HEK293 (cell line): ENCODE results near the gene HHLA2.

Source experiments
- CTCF ChIP-seq: fragments of 450-650 bp; formaldehyde crosslinking; IDR thresholded peaks from 2 replicates; pipeline ENCODE4 v1.5.1; 2016; ENCODE audit warnings: missing biosample characterization, missing genetic modification characterization
- KLF8 ChIP-seq: fragments of 450-650 bp; formaldehyde crosslinking; IDR thresholded peaks from 2 replicates; pipeline ENCODE4 v1.5.1; 2016; ENCODE audit warnings: missing biosample characterization, missing genetic modification characterization
- PATZ1 ChIP-seq: fragments of 450-650 bp; formaldehyde crosslinking; IDR thresholded peaks from 2 replicates; pipeline ENCODE4 v1.5.1; 2016; ENCODE audit warnings: missing biosample characterization, missing genetic modification characterization
- REST ChIP-seq: fragments of 450-650 bp; formaldehyde crosslinking; IDR thresholded peaks from 2 replicates; pipeline ENCODE4 v1.5.1; 2016; ENCODE audit warnings: missing biosample characterization, missing genetic modification characterization
- SP3 ChIP-seq: fragments of 450-650 bp; formaldehyde crosslinking; IDR thresholded peaks from 2 replicates; pipeline ENCODE4 v1.5.1; 2016; ENCODE audit warnings: missing biosample characterization, missing genetic modification characterization
- YY1 ChIP-seq: fragments of 450-650 bp; formaldehyde crosslinking; IDR thresholded peaks from 2 replicates; pipeline ENCODE4 v1.5.1; 2018; ENCODE audit warnings: missing biosample characterization, missing genetic modification characterization
- YY2 ChIP-seq: fragments of 450-650 bp; formaldehyde crosslinking; IDR thresholded peaks from 2 replicates; pipeline ENCODE4 v1.5.1; 2016; ENCODE audit warnings: missing biosample characterization, missing genetic modification characterization
- ZNF114 ChIP-seq: fragments of 450-650 bp; formaldehyde crosslinking; IDR thresholded peaks from 2 replicates; pipeline ENCODE4 v1.5.0; 2017; ENCODE audit warnings: missing biosample characterization, missing genetic modification characterization
- ZNF416 ChIP-seq: fragments of 450-650 bp; formaldehyde crosslinking; IDR thresholded peaks from 2 replicates; pipeline ENCODE4 v1.5.1; 2016; ENCODE audit warnings: missing biosample characterization, missing genetic modification characterization
- ZNF426 ChIP-seq: fragments of 450-650 bp; formaldehyde crosslinking; IDR thresholded peaks from 2 replicates; pipeline ENCODE4 v1.5.1; 2017; ENCODE audit warnings: missing biosample characterization, missing genetic modification characterization, mild to moderate bottlenecking, inconsistent platforms, moderate library complexity
- ZNF621 ChIP-seq: fragments of 450-650 bp; formaldehyde crosslinking; IDR thresholded peaks from 2 replicates; pipeline ENCODE4 v1.5.1; 2017; ENCODE audit warnings: missing biosample characterization, missing genetic modification characterization
- ZNF639 ChIP-seq: fragments of 450-650 bp; formaldehyde crosslinking; IDR thresholded peaks from 2 replicates; pipeline ENCODE4 v1.5.1; 2016; ENCODE audit warnings: missing biosample characterization, missing genetic modification characterization
- ZNF664 ChIP-seq: fragments of 450-650 bp; formaldehyde crosslinking; IDR thresholded peaks from 2 replicates; pipeline ENCODE4 v1.5.1; 2016; ENCODE audit warnings: missing biosample characterization, missing genetic modification characterization

GRCh38 chr3:108329508-108329907 is 33.2 kb downstream of the HHLA2 start:
- TF ChIP-seq ZNF426: no peak
- no peak for TF ChIP-seq REST (tag by site-specific recombination)
- no peak for TF ChIP-seq ZNF664 (tag by site-specific recombination)
- no peak for TF ChIP-seq YY2
- no peak for TF ChIP-seq YY1 (tag by site-specific recombination)
- no peak for TF ChIP-seq ZNF639 (tag by site-specific recombination)
- TF ChIP-seq ZNF114 (tag by site-specific recombination): no peak
- no peak for TF ChIP-seq CTCF (tag by site-specific recombination)
- no peak for TF ChIP-seq SP3 (tag by site-specific recombination)
- no peak for TF ChIP-seq PATZ1 (tag by site-specific recombination)
- TF ChIP-seq KLF8 (tag by site-specific recombination): no peak
- no peak for TF ChIP-seq ZNF416
- no peak for TF ChIP-seq ZNF621
